Pancreas (tissue), 10 donors: ENCODE measurements around the gene CETN3. TPM values are rescaled to one million over a fixed set of nuclear protein-coding genes. Genes with fewer than 3 reads are reported as not detected.
"Not testable (repeated sequence)": the region's sequence is repeated elsewhere in the genome, so short reads cannot be mapped to it uniquely, and the experiment has no call there.

Experiments used
- ATAC-seq, 4 donors: fragments of 200-7000 bp; cut with Tn5 transposase; one replicate each; pipeline versions ENCODE4 v1.8.0 to v1.9.1; 2020; ENCODE audit warnings: mild to moderate bottlenecking in 4 of 4, moderate library complexity in 4 of 4
- DNase-seq, 6 donors: peaks; one replicate each; pipeline ENCODE4 v3.0.0-alpha.2; 2020
- FAIRE-seq: peaks from 2 replicates; lab custom pipeline; 2012; peaks lifted over from hg19 to GRCh38; lab: Jason Lieb, UNC
- H3K27ac ChIP-seq, 4 donors: fragments of 200-600 bp; sonication (generic); 1 replicate in 3 of 4; 2 replicates in 1 of 4; pipeline versions ENCODE4 v1.5.0 to v1.8.0; 2020
- H3K27me3 ChIP-seq, 4 donors: fragments of 200-600 bp; one replicate each; pipeline ENCODE4 v1.8.0; 2021
- H3K36me3 ChIP-seq, 3 donors: fragments of 200-600 bp; sonication (generic) in 1 of 3; one replicate each; pipeline versions ENCODE4 v1.5.0 to v1.8.0; 2020 to 2021
- H3K4me1 ChIP-seq, 3 donors: fragments of 200-600 bp; one replicate each; pipeline ENCODE4 v1.8.0; 2021
- H3K4me3 ChIP-seq, 4 donors: fragments of 200-600 bp; sonication (generic) in 2 of 4; one replicate each; pipeline versions ENCODE4 v1.5.0 to v1.8.0; 2020 to 2021
- H3K9me3 ChIP-seq, 4 donors: fragments of 200-600 bp; one replicate each; pipeline ENCODE4 v1.8.0; 2021
- CTCF ChIP-seq, 4 donors: fragments of 200-600 bp; sonication (generic) in 3 of 4; IDR thresholded peaks; one replicate each; pipeline versions ENCODE4 v1.5.0 to v1.8.0; 2021; ENCODE audit warnings: antibody characterized with exemption in 4 of 4
- WGBS, 2 donors: extraction: QIAGEN DNeasy Blood & Tissue Kit; methylation state at CpG; one replicate each; pipeline ENCODE4 v1.1.7; 2013; 5-methylcytosine and 5-hydroxymethylcytosine counted together
- intact Hi-C, 3 donors: fragments of 100-400 bp; cut with DNase I; formaldehyde crosslinking; loops; one replicate each; pipeline versions ENCODE4 v1.11.1 to v1.14.2; 2022
- polyA plus RNA-seq, 2 donors: library from polyadenylated mRNA; stranded (reverse); fragments of 200-250 nt; gene quantifications; one replicate each; pipeline ENCODE4 v1.2.3, GENCODE V29; 2013
- total RNA-seq, 6 donors: library from RNA; stranded (reverse); fragmentation: NEBNext Ultra II Directional in 4 of 6; extraction: Animal tissue kit (Norgen Biotek cat#: 25700) in 4 of 6; gene quantifications; one replicate each; pipeline versions ENCODE4 v1.2.1 to v1.2.4, GENCODE V29; 2021 to 2023
- donor health status: healthy with polysubstance abuse.
- donor health status: DM: no; HTN: no; CAD: no; lungs with moderate emphysema.
- donor health status: DM: no; HTN: no; CAD: no.
- donor health status: control.
- donor health status: control.
- donor health status: Bipolar disorder and iron deficiency.
- donor health status: DM: yes; HTN: yes; CAD: no.
- donor health status: DM: no; HTN: no; CAD: no.
- donor health status: DM: no; HTN: no; CAD: no.
- donor health status: DM: yes; HTN: yes; CAD: no.

The CETN3 gene
- total and polyA plus RNA-seq, 8 donors, result 3.3 to 10.0 (median 5.7) TPM

- no peak for TF ChIP-seq CTCF (IDR thresholded peaks at IDR 0.05)
- no peak for DNase-seq
- no peak for FAIRE-seq
- Histone ChIP-seq H3K27ac (no peak overlapping the region), H3K27me3 (no peaks in the 10 kb centered on the region), H3K9me3 (no peaks in the 10 kb centered on the region), H3K4me3 (no peak overlapping the region), H3K4me1 (no peaks in the 10 kb centered on the region), H3K36me3 (no peaks in the 10 kb centered on the region)
- intact Hi-C loops, result no loop called here
- ATAC-seq, result no peak
- WGBS, 2 donors, result 86 to 98% methylated on average over 2 of the region's 2 CpGs
Measured at GRCh38 chr5:90378752-90379151, 30.8 kb downstream of the CETN3 start.

- FAIRE-seq, H3K27me3 ChIP-seq, H3K4me1 ChIP-seq, DNase-seq, H3K9me3 ChIP-seq, H3K4me3 ChIP-seq, ATAC-seq, H3K27ac ChIP-seq, H3K36me3 ChIP-seq, intact Hi-C loops: not testable (repeated sequence)
Measured at GRCh38 chr5:90371269-90371668, 38.3 kb downstream of the CETN3 start.

GRCh38 chr5:90368454-90369246 lies 40.9 kb downstream of the CETN3 start:
- 77 to 80% methylated on average over 3 of the region's 3 CpGs for WGBS, 2 donors
- Histone ChIP-seq H3K36me3 (no peaks in the 10 kb centered on the region), H3K27ac (no peak overlapping the region), H3K4me3 (no peak overlapping the region), H3K9me3 (no peaks in the 10 kb centered on the region), H3K4me1 (no peaks in the 10 kb centered on the region), H3K27me3 (peaks cover 0 to 4% (median 0%) of the 10 kb centered on the region in 4 donors)
- no peak for TF ChIP-seq CTCF (IDR thresholded peaks at IDR 0.05)
- DNase-seq (no peak), FAIRE-seq (no peak), ATAC-seq (no peak)
- intact Hi-C loops, result no loop called here

- DNase-seq (no peak), ATAC-seq (no peak), FAIRE-seq (no peak)
- Histone ChIP-seq H3K9me3 (no peaks in the 10 kb centered on the region), H3K27ac (no peak overlapping the region), H3K27me3 (peaks cover 0 to 4% (median 0%) of the 10 kb centered on the region in 4 donors), H3K4me1 (no peaks in the 10 kb centered on the region), H3K36me3 (no peaks in the 10 kb centered on the region), H3K4me3 (no peak overlapping the region)
- 52 to 66% methylated on average over 1 of the region's 1 CpG for WGBS, 2 donors
- intact Hi-C loops, result no loop called here
- TF ChIP-seq CTCF (IDR thresholded peaks at IDR 0.05), result no peak
Measured at GRCh38 chr5:90367879-90368278, 41.7 kb downstream of the CETN3 start.

GRCh38 chr5:90366948-90367347 lies 42.6 kb downstream of the CETN3 start:
- H3K27me3 ChIP-seq, result peaks cover 0 to 4% (median 0%) of the 10 kb centered on the region in 4 donors
- H3K9me3 ChIP-seq, result no peaks in the 10 kb centered on the region
- no peak overlapping the region for H3K4me3 ChIP-seq
- no peak overlapping the region for H3K27ac ChIP-seq
- intact Hi-C loops, result no loop called here
- no peaks in the 10 kb centered on the region for H3K36me3 ChIP-seq
- WGBS, 2 donors, result 20% methylated on average over 3 of the region's 3 CpGs
- no peaks in the 10 kb centered on the region for H3K4me1 ChIP-seq
- FAIRE-seq (no peak), DNase-seq (no peak), ATAC-seq (no peak)
- TF ChIP-seq CTCF (IDR thresholded peaks at IDR 0.05), result no peak
